ENCODE results near the gene SLC25A12.

DNA sequence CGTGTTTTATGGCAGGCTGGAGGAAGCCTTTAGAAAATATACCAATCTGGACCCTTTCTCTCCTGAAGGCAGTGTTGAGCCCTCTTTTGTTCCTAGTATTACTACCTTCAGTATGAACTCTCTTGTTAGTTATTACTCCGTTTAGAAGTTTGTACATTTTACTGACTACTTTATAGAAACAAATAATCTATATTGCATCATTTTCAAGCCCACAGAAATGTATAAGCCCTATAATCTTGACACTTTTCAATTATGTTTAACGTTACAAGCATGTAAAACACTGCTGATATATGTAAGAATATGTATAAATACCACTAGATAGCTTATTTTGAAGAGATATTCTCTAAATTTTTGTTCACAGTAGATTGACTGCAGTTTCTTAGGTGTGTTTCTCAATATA, 64.0 kb downstream of the SLC25A12 start:
- TF ChIP-seq, protein P1, sequence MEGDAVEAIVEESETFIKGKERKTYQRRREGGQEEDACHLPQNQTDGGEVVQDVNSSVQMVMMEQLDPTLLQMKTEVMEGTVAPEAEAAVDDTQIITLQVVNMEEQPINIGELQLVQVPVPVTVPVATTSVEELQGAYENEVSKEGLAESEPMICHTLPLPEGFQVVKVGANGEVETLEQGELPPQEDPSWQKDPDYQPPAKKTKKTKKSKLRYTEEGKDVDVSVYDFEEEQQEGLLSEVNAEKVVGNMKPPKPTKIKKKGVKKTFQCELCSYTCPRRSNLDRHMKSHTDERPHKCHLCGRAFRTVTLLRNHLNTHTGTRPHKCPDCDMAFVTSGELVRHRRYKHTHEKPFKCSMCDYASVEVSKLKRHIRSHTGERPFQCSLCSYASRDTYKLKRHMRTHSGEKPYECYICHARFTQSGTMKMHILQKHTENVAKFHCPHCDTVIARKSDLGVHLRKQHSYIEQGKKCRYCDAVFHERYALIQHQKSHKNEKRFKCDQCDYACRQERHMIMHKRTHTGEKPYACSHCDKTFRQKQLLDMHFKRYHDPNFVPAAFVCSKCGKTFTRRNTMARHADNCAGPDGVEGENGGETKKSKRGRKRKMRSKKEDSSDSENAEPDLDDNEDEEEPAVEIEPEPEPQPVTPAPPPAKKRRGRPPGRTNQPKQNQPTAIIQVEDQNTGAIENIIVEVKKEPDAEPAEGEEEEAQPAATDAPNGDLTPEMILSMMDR (IDR thresholded peaks at IDR 0.05; ENCODE audit: low read length): no peak
- TF ChIP-seq EZH2 (IDR thresholded peaks at IDR 0.05; ENCODE audit: borderline replicate concordance, low read length): no peak

Data from OCI-LY1 (cell line).